K562 (cell line): ENCODE measurements around the gene MAP3K20. TPM values are rescaled to one million over a fixed set of nuclear protein-coding genes. Genes with fewer than 3 reads are reported as not detected.
A peak's percentile ranks its signal among the peaks of the same experiment; 100 is the strongest.

Experiments
- ATAC-seq: fragments of 200-7000 bp; cut with Tn5 transposase; 3 replicates; pipeline ENCODE4 v1.9.1; 2020; ENCODE audit warnings: moderate library complexity
- BruUV-seq: library from RNA; stranded (reverse); fragments of 400-500 nt; replicated peaks from 2 replicates; lab custom pipeline; 2021; lab: Mats Ljungman, UMichigan
- CTCF ChIA-PET: fragments of 300-600 bp; formaldehyde crosslinking; extraction: SDS; loops from one replicate; lab custom pipeline; 2021; ENCODE audit warnings: low intra/inter-chr PET ratio; lab: Yijun Ruan, JAX
- POLR2A ChIA-PET: fragments of 300-600, 350-650 bp; sonication (Branson Sonifier 250); formaldehyde crosslinking; extraction: SDS; loops from one replicate; lab custom pipeline; 2021; ENCODE audit warnings: antibody characterized with exemption, inconsistent platforms; lab: Yijun Ruan, JAX
- DNase-seq, 4 experiments: peaks; one replicate each; pipeline versions ENCODE4 v3.0.0 to v3.0.0-alpha.2; 2011 to 2018; ENCODE audit warnings: low spot score in 3 of 4, mixed read lengths in 3 of 4; ENCODE audit errors: extremely low read depth in 1 of 4
- FAIRE-seq: peaks from 2 replicates; lab custom pipeline; 2011; peaks lifted over from hg19 to GRCh38; lab: Jason Lieb, UNC
- H2AFZ ChIP-seq: 2 replicates; pipeline ENCODE4 v1.6.0; 2011; ENCODE audit warnings: low read depth, low read length, control low read depth, inconsistent platforms
- H3K27ac ChIP-seq: fragments of 200-600 bp; 3 replicates; pipeline ENCODE4 v1.8.0; 2011; ENCODE audit warnings: low read depth, mild to moderate bottlenecking, control low read depth, inconsistent platforms, low read length, moderate library complexity, mixed read lengths; ENCODE audit errors: extremely low read depth
- H3K27me3 ChIP-seq, 2 experiments: fragments of 300-600 bp in 1 of 2; 2 replicates in 1 of 2; 3 replicates in 1 of 2; pipeline versions ENCODE4 v1.6.0 to v1.8.0; 2011; ENCODE audit warnings: inconsistent platforms in 2 of 2, low read length in 2 of 2, mild to moderate bottlenecking in 1 of 2, mixed read lengths in 1 of 2, moderate library complexity in 1 of 2; ENCODE audit not compliant: control insufficient read depth in 2 of 2, insufficient read depth in 2 of 2
- H3K36me3 ChIP-seq: fragments of 300-600 bp; 3 replicates; pipeline ENCODE4 v1.8.0; 2011; ENCODE audit warnings: mild to moderate bottlenecking, low read length, inconsistent platforms; ENCODE audit not compliant: control insufficient read depth, insufficient read depth
- H3K4me1 ChIP-seq, 2 experiments: fragments of 200-600 bp in 1 of 2; replicated peaks in 1 of 2; 2 replicates in 1 of 2; 3 replicates in 1 of 2; pipeline versions ENCODE4 v1.5.1 to v1.8.0; 2011; ENCODE audit warnings: inconsistent platforms in 2 of 2, low read length in 2 of 2, mild to moderate bottlenecking in 1 of 2, mixed read lengths in 1 of 2, moderate library complexity in 1 of 2; ENCODE audit not compliant: control insufficient read depth in 2 of 2, insufficient read depth in 2 of 2
- H3K4me2 ChIP-seq: 2 replicates; pipeline ENCODE4 v1.6.1; 2011; ENCODE audit warnings: low read length, control low read depth, inconsistent platforms, mixed read lengths; ENCODE audit not compliant: insufficient read depth
- H3K4me3 ChIP-seq: fragments of 200-600 bp; sonication (generic), shearing (Covaris generic); 2 replicates; pipeline ENCODE4 v1.5.1; 2016; ENCODE audit warnings: control low read depth, inconsistent platforms
- H3K79me2 ChIP-seq: fragments of 200-600 bp; 3 replicates; pipeline ENCODE4 v1.8.0; 2011; ENCODE audit warnings: low read length, inconsistent platforms; ENCODE audit not compliant: control insufficient read depth, insufficient read depth
- H3K9ac ChIP-seq, 2 experiments: 2 replicates each; pipeline versions ENCODE4 v1.6.0 to v1.6.1; 2011; ENCODE audit warnings: low read depth in 2 of 2, low read length in 2 of 2, control low read depth in 1 of 2, inconsistent platforms in 1 of 2, mild to moderate bottlenecking in 1 of 2, mixed read lengths in 1 of 2; ENCODE audit not compliant: insufficient read depth in 1 of 2
- H3K9me1 ChIP-seq: one replicate; pipeline ENCODE4 v1.6.0; 2011; ENCODE audit warnings: inconsistent platforms, mild to moderate bottlenecking, low read length, moderate library complexity; ENCODE audit not compliant: control insufficient read depth, insufficient read depth
- H3K9me3 ChIP-seq: replicated peaks from 2 replicates; pipeline ENCODE4 v1.5.1; 2011; ENCODE audit warnings: low read depth, low read length, inconsistent platforms; ENCODE audit not compliant: control insufficient read depth, insufficient read depth
- H4K20me1 ChIP-seq: replicated peaks from 2 replicates; pipeline ENCODE4 v1.6.1; 2011; ENCODE audit warnings: low read length, inconsistent platforms, mixed read lengths; ENCODE audit not compliant: control insufficient read depth, insufficient read depth
- FOXK1 ChIP-seq: sonication (generic); formaldehyde crosslinking; IDR thresholded peaks from 2 replicates; pipeline ENCODE4 v1.8.0; 2022; ENCODE audit warnings: missing genetic modification reagents, mild to moderate bottlenecking, borderline replicate concordance
- NONO ChIP-seq, 2 experiments: fragments of 200-400 bp in 1 of 2; fragments of 450-650 bp in 1 of 2; formaldehyde crosslinking in 1 of 2; IDR thresholded peaks; 2 replicates each; pipeline ENCODE4 v1.6.1; 2017; ENCODE audit warnings: low read depth in 2 of 2, mild to moderate bottlenecking in 2 of 2, moderate library complexity in 2 of 2, low read length in 1 of 2
- SMAD3 ChIP-seq: fragments of 450-650 bp; formaldehyde crosslinking; conservative IDR thresholded peaks from 2 replicates; pipeline ENCODE4 v1.4.0; 2020; ENCODE audit warnings: mild to moderate bottlenecking
- THAP7 ChIP-seq: fragments of 250-450 bp; sonication (Bioruptor Pico); IDR thresholded peaks from 2 replicates; pipeline ENCODE4 v1.5.0; 2021
- ZNF316 ChIP-seq: fragments of 450-650 bp; IDR thresholded peaks from 2 replicates; pipeline ENCODE4 v1.6.1; 2016
- WGBS: fragments of 100-300 bp; shearing (Covaris generic); methylation state at CpG from one replicate; pipeline ENCODE4 v1.1.6; 2016; ENCODE audit warnings: low coverage, mixed read lengths; ENCODE audit not compliant: insufficient coverage; ENCODE audit errors: missing lambda C conversion rate; 5-methylcytosine and 5-hydroxymethylcytosine counted together
- in situ Hi-C: fragments of 300-500 bp; cut with MboI; formaldehyde crosslinking; loops from 4 replicates; pipeline ENCODE4 v1.15.0; 2018; ENCODE audit warnings: inconsistent platforms, mixed read lengths
- intact Hi-C: fragments of 100-400 bp; cut with micrococcal nuclease; formaldehyde crosslinking; loops from 2 replicates; pipeline ENCODE4 v1.14.2; 2022
- polyA plus RNA-seq, 8 experiments: library from polyadenylated mRNA; depleted of rRNA in 4 of 8; stranded (reverse) in 5 of 8; unstranded in 3 of 8; fragments of >200 nt; fragmentation: Nextera tagmentation in 2 of 8; fragmentation: Illumina TruSeq in 1 of 8; extraction: Ambion mirVana in 2 of 8; extraction: Trizol in 1 of 8; gene quantifications; 2 replicates each; pipeline versions ENCODE4 v1.2.1 to v1.2.3, GENCODE V29; 2011 to 2014; ENCODE audit warnings: inconsistent platforms in 1 of 8, missing spikeins in 1 of 8
- total RNA-seq, 7 experiments: library from RNA; depleted of rRNA in 6 of 7; stranded (reverse); fragments of >200 nt in 6 of 7; fragmentation: Illumina TruSeq in 2 of 7; extraction: Trizol in 2 of 7; gene quantifications; 2 replicates each; pipeline versions ENCODE4 v1.2.1 to v1.2.3, GENCODE V29; 2011 to 2021; ENCODE audit warnings: low replicate concordance in 1 of 7
- TF ChIP-seq, protein P1 (sequence below): conservative IDR thresholded peaks from 2 replicates; pipeline ENCODE4 v1.6.1; 2011; ENCODE audit warnings: low read depth, mild to moderate bottlenecking, low read length; ENCODE audit not compliant: control insufficient read depth

MAP3K20 gene
- total and polyA plus RNA-seq, 9 of the 15 experiments (the other 6 are each of a cell fraction or from before 2014, with no cell fraction given) = 9.8 to 34.2 (median 27.3) TPM

- Histone ChIP-seq H4K20me1 (no peaks in the 10 kb centered on the region), H2AFZ (no peak overlapping the region), H3K4me1 (no peaks in the 10 kb centered on the region), H3K79me2 (no peaks in the 10 kb centered on the region), H3K4me2 (no peak overlapping the region), H3K9me1 (no peaks in the 10 kb centered on the region), H3K27me3 (no peaks in the 10 kb centered on the region)
- WGBS = 85% methylated on average over 4 of the region's 4 CpGs
- intact Hi-C loops = no loop called here
- no peak for ATAC-seq
- TF ChIP-seq, protein P1, sequence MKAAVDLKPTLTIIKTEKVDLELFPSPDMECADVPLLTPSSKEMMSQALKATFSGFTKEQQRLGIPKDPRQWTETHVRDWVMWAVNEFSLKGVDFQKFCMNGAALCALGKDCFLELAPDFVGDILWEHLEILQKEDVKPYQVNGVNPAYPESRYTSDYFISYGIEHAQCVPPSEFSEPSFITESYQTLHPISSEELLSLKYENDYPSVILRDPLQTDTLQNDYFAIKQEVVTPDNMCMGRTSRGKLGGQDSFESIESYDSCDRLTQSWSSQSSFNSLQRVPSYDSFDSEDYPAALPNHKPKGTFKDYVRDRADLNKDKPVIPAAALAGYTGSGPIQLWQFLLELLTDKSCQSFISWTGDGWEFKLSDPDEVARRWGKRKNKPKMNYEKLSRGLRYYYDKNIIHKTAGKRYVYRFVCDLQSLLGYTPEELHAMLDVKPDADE = no peak
- TF ChIP-seq SMAD3 (CRISPR knock-in tag) (no peak), NONO (IDR thresholded peaks at IDR 0.05; ENCODE audit: low read depth in 2 of 2, low read length in 1 of 2) (no peak), ZNF316 (peak; percentile 22; the same call in 1 of the 2 replicates), FOXK1 (CRISPR knock-in tag) (no peak), THAP7 (CRISPR knock-in tag) (no peak)
- TF ChIP-seq, all 486 proteins: peak for 1
- no TSS peak for BruUV-seq
- H3K36me3 ChIP-seq = peaks cover 28% of the 10 kb centered on the region
- POLR2A ChIA-PET = interaction anchor here (0.6 kb wide), 2 partner anchors 9 to 446 kb away, joined by 3 read pairs; no protein-coding TSS in a partner anchor
- in situ Hi-C loops = no loop called here
- no peak for FAIRE-seq
- no peak overlapping the region for H3K27ac ChIP-seq
- no peak overlapping the region for H3K9ac ChIP-seq
- H3K9me3 ChIP-seq = no peaks in the 10 kb centered on the region
- no peak for DNase-seq
- no peak overlapping the region for H3K4me3 ChIP-seq
- CTCF ChIA-PET = no interaction called here
Measured at GRCh38 chr2:173258701-173259100, 183.1 kb downstream of the MAP3K20 start.
